ENCODE results near the gene RAPGEF4. TPM values are rescaled to one million over a fixed set of nuclear protein-coding genes. Genes with fewer than 3 reads are reported as not detected.

The RAPGEF4 gene
- total RNA-seq, 2 donors from 2014 or later: 10.9 to 12.9 TPM

DNA sequence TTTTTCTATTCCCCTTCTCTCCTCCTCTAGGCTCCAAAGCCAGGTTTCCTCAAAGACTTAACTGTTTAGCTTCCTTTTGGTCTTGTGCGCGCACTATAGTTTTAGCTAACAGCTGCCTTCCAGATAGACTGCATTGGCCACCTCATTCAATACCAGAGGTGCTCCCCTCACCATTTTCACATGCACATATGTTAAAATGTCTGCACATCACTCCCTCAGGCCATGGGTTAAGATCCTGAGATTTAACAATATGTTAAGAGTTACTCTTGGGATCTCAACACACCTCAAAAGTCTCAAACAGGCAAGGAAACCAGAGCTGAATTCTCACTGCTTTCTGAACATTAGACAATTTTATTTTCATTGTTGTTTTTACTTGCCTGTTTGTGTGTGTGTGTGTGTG is 259.2 kb downstream of the RAPGEF4 start:
- ATAC-seq (no peak), DNase-seq (no peak)
- intact Hi-C loops (cut with DNase I): no loop called here

DNA sequence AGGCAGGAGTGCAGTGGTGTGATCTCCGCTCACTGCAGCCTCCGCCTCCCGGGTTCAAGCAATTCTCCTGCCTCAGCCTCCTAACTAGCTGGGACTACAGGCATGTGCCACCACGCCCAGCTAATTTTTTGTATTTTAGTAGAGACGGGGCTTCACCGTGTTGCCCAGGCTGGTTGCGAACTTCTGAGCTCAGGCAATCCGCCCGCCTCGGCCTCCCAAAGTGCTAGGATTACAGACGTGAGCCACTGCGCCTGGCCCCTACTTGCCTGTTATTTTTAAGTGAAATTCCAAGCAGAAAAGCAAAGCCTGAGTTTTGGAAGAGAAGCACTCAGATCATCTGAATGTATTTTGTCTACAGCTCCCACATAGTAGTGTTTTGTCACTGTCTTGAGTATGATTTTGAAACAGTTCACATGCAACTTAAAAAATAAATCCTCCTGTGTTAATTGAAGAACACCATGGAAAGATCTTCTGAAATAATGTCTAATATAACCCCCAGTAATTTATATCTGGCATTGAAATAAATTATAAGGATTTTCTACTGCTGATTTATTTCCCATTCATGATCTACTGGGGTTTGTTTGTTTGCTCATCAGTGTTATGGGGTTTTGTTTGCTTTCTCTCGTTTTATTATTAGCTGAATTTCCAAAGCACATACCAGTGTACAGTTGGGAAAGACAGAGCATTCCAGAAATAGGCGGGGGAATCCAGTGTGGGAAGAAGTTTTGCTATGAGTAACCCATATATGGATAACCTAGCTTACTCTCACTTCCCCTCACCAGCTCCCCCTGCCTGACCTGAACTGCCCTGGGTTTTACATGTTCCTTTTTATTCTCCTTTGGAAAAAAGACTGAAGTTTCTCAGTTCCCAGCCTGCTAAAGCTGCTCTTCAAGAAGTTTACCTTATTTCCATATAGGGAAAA is 259.9 kb downstream of the RAPGEF4 start:
- ATAC-seq: peak; percentile 79 to 91
- intact Hi-C loops (cut with DNase I): no loop called here
- DNase-seq: no peak

DNA sequence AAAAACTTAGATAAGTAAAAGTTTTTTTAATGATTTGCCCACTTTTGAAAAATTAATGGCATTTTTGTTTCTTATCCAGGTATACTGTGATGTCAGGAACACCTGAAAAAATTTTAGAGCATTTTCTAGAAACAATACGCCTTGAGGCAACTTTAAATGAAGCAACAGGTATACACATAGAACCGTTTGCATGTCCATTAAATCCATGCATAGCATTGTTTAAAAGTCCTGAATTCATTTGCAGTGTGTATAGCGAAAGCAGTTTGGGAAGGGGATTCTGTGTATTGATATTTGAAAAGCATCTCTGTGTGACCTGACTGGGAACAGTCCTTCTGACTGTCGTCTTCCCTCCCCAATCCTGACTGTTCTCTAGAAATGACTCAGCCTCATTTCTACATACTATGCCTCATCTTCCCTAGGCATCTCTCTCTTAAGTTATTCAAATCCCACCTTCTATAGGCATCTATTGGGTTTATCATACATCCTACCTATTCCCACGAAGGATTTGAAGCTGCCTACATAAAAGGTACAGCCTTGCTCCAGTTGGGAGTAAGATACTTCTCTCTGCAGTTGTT is 260.8 kb downstream of the RAPGEF4 start:
- ATAC-seq (no peak), DNase-seq (no peak)
- intact Hi-C loops (cut with DNase I): no loop called here

DNA sequence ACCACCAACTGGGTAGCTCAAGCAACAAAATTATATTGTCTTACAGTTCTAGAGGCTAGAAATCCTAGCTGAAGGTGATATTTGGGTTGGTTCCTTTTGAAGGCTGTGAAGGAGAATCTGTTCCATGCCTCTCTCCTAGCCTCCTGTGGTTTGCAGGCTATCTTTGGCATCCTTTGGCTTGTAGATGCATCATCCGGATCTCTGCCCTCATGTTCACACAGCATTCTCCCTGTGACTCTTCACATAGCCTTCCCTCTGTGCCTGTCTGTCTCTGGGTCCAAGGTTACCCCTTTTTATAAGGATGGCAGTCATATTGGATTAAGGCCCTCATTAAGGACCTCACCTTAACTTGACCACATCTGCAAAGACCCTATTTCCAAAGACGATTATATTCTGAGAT is 261.4 kb downstream of the RAPGEF4 start:
- no peak for DNase-seq
- no peak for ATAC-seq
- intact Hi-C loops (cut with DNase I): no loop called here

DNA sequence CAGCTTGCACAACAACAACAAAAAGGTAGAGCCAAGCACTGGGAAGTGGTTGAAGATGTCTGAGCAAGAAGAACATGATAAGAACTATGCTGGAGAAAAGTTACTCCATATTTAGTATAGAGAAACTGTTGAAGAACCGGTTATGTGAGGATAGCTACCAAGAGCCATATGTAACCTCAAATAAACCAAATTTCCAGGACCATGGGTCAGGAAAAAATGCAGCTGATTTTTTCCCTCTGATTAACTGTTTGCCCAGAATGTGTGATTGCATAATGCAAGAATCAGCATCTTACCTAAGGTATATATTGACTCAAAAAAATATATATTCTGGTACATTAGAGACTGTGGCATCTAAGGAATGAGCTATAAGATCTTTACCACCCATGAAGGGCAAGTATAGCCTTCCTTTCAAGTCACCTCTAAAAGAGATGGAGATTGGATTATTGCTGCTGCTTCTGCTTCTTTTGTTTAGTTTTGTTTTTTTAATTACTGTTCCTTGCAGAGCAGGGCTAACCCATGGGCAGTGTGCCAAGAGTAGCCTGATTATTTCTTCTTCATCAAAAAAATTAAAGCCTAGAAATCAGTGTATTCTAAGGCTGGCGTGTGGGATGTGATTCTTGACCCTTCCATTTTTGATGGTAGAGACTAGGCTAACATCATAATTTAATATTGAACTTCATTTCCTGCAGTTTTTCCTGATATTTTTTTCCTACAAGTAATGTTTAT is 263.1 kb downstream of the RAPGEF4 start:
- intact Hi-C loops (cut with DNase I): no loop called here
- DNase-seq (no peak), ATAC-seq (no peak)

DNA sequence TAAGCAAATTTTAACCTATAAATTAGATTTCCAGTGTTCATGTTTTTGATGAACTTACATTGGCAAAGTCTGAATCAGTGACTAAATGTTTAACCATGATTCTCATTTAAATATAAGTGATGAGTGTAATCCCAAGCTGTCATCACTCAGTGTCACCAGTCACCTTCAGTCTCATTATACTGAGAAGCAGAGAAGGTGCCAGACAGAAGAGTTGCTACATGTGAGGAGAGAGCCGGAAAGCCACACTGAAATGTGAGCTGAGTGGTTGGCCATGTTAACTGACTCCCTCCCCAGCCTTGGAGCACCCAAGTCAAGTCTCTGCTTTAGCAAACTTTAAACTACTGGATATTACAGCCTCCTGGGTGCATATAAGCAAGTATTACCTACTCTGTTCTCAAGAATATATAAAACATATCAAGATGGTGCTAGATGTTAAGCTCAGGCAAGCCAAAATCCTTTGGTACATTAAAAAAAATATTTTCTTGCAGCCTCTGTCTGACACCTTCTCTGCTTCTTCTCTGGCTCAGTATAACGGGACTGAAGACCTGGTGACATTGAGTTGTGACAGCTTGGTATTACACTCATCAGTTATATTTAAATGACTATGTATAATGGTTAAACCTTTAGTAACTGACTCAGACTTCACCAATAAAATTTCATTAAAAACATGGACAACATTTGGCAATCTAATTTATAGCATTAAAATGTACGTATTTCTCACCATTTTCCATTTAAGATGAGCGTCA is 264.2 kb downstream of the RAPGEF4 start:
- ATAC-seq: peak; percentile 87 to 88
- no peak for DNase-seq
- intact Hi-C loops (cut with DNase I): no loop called here

DNA sequence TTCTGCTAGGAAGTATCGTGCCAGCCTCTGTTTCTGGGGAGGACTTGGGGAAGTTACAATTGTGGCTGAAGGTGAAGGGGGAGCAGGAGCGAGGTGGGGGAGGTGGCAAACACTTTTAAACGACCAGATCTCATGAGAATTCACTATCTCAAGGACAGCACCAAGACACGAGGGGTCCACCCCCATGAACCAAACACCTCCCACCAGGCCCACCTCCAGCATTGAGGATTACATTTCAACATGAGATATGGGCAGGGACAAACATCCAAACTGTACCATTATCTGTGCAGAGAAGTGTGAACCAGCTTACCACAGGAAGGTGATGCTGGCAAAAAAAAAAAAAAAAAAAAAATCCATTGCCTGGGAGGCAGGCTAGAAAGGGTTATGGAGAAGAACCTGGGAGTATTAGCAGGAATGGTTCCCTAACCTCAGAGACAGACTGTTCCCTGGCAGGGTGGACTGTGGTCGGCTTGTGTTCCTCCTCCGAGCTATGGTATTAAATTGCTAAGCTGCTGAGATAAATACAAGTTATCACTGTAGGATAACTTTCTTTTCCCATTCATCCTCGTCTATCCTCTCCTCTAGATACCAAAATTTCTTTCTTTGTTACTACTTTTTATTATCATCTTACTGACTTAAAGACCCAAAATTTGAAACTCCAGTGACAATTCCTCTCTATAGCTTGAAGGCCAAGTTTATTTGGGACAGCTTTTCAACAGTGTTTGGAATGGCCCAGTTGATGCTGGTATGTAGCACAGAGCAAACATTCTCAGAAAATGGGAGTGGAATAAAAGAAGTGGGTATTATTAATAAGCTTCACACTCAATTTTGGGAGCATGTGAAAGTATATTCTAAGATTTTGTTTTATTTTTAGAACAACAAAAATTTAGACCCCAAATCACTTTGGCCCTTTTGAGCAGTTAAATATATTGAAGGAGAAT is 266.3 kb downstream of the RAPGEF4 start:
- intact Hi-C loops (cut with DNase I): no loop called here
- no peak for DNase-seq
- no peak for ATAC-seq

DNA sequence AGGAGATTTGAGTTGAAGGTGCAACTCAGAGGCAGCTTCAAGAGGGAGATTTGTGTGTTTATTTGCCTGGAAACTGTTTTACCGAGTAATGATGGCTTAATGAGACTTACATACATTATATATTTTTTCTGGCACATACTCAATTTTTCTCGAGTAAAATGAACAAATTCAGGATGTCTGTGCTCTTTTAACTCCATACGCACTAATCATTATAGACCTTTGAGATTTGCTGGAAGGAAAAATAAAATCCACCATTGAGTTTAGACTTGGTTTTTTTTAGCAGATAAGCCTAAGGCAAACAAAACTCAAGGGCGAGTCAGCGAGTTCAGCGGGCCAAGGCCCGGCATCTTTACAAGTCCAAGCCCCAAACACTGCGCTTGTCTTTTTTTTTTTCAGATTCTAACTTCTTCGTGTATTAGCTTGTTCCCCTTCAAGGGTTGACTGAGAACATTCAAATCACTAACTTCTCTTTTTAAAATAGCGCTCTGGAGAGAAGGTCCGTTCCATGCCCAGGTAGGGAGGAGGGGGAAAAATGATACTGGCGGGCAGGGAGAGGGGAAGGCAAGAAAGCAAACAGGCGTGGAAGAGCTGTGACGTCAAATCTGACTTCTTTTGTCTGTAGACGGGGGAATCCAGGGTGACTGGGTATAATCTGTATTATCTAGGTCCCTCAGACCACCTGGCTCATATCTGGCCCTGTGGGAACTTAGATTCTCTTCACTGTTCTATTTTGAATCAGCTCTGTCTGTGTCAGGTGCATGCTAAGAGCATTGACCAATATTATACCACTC is 267.3 kb downstream of the RAPGEF4 start:
- ATAC-seq (no peak), DNase-seq (no peak)
- intact Hi-C loops (cut with DNase I): no loop called here

DNA sequence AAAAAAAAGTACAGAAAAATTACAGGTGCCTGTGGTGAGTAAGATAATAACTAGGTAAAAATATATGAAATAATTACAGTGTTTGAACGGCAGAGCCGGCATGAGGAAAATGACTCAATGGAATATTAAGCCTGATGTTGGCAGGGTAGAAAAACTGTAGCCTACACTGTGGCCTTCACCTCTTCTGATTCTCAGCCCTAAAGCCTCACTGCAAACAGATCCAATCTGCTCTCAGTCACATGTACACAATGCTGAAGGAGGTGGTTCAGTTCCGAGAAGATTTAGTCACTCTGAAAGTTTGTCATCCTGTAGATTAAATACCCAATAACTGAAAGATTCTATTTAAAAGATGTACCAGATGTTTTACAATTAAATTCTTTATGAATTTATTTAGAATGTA is 273.1 kb downstream of the RAPGEF4 start:
- ATAC-seq (no peak), DNase-seq (no peak)
- intact Hi-C loops (cut with DNase I): no loop called here

DNA sequence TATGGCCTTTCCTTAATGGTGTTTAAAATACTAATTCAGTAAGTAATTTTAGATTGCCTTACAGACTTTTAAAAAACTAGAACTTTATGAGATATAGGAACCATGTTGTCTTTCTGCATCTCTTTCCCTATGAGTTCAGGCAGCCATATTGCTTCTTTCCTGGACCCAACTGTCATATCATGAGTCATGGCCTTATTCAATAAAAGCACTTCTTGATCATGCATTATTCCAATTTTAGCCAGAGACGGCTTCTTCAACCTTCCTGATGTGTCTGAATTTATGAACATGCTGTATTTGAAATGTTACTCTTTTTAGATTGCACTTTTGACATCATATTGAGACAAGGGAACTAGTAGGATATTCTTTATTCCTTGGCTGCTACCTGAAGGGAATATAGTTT is 274.6 kb downstream of the RAPGEF4 start:
- intact Hi-C loops (cut with DNase I): no loop called here
- ATAC-seq (no peak), DNase-seq (no peak)

DNA sequence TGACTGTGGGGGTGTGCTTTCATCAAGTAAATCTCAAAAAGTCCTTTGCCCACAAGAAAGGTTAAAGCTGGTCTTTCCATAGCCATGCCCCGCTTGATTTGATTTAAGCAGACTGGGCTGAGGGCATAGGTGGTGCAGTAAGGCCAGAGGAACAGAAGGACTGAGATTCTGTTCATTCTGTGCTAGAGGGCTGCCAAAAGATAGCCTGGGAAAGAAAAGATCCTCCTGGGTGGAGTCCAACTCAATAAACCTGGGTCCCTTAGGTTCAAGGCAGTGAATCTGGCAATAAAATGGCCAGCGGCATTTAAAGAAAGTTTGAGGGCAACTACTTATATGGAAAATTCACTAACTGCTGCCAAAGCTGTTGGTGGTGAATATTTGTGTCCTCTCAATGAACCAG is 280.8 kb downstream of the RAPGEF4 start:
- ATAC-seq (no peak), DNase-seq (no peak)
- intact Hi-C loops (cut with DNase I): no loop called here

DNA sequence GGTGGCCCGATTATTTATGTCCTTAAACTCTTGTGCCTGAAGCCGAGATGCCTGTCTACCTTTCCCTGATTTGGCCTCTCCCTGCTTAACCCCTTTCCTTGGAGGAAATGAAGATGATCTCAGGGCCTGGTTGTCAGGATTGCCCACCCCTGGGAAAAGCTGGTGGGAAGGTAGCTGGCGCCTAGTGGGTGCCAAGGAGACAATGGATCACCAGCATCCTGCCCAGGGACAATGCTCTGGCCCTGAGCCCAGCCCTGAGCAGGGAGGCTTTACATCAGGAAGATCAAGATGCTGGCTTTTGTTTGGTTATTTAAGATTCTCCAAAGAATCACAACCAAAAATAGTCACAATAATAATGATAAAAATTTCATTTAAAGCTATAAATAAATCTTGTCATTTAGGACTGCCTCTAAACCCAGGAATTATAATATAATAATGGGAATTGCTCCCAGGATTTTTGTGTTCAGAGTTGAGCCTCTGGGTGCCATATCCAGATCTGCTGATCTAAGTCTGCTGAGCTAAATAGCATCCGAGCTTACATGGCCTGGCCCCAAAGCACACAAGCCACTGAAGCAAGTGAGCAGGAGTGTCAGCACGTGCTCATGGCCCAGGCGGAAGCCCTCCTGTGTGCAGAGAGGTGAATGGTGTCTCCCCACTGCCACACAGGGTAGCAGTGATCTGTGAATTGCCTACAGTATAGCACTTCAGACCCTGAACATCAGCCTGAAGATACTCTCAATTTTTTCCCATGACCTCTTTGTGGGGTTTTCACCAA is 282.2 kb downstream of the RAPGEF4 start:
- ATAC-seq (no peak), DNase-seq (no peak)
- intact Hi-C loops (cut with DNase I): no loop called here

DNA sequence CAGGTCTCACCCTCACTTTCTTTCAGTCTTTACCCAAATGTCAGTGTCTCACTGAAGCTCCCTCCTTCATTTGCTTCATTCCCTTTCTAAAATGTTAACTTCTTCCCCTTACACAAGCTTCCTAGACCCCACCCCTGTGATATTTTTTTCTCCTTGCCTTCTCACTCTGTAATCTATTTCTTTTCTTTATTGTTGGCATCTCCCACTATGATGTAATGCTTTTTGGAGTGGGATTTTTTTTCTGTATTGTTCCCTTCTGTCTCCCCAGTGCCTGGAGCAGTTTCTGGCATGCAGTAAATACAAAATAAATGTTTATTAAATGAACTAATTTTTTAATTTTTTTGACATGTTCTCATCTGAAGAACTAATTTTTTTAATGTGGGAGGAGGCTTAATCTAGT is 284.1 kb downstream of the RAPGEF4 start:
- intact Hi-C loops (cut with DNase I): loop anchor here (2.0 to 10.0 kb wide), 2 partner anchors 41 to 45 kb away; no protein-coding TSS in a partner anchor
- ATAC-seq: no peak
- no peak for DNase-seq

DNA sequence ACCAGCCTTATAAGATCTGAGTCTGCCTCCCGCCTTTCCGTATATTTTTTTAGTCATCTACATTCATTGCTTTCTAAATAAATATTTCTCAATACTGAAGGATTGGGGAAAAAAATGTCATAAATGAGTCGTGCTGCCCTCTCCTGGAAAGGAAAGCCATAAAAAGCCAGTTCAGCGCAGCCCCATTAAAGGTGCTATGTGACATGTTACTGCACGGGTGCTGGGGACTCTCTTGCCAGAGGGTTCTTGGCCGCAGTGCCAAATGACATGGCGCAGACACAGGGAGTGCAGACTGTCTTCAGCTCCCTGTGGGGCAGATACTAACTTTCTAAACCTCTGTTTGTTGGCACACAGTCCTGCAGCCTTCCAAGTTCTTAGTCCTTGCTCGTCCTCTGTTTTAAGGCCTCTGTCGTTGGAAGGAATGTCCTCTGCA is 286.3 kb downstream of the RAPGEF4 start:
- DNase-seq: peak; percentile 50
- intact Hi-C loops (cut with DNase I): loop anchor here (2.0 to 10.0 kb wide), 2 partner anchors 43 to 47 kb away; no protein-coding TSS in a partner anchor
- peak; percentile 82 to 93 for ATAC-seq

DNA sequence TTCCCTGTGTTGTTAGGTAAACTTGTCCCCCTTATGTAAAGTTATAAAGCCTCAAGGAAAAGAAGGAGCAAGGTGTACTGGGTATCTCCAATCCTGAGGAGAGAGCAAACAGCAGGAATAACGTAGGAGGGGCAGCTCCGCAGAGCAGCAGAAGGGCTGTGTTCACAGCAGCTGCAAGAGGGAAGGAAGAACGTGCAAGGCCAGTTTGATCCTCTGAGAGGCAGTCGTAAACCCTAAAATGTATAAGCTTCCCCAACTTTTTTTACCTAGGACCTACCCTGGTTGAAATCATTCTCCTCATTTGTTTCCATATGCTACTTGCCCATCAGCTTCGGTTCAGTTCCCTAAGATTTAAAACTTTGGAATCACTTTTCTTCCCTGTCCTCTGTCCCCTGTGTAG is 288.1 kb downstream of the RAPGEF4 start:
- intact Hi-C loops (cut with DNase I): loop anchor here in 1 of 2 donors (10.0 kb wide), 1 partner anchor 49 kb away; no protein-coding TSS in a partner anchor
- ATAC-seq (no peak), DNase-seq (no peak)

DNA sequence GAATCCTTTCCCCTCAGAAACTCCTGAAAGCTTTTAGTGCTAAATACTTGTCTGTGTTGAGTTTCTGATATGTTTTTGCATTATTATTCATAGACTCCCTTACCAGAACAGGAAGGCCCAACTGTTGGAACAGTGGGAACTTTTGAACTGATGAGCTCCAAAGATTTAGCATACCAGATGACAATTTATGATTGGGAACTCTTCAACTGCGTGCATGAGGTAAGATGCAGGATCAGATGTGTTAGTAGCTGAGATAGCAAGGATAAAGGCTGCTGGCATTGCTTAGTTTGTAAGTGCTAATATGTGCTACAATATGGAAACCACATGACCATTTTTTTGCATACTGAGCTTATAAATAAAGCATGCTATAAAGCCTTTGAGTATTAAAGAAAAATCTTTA is 290.8 kb downstream of the RAPGEF4 start:
- no peak for ATAC-seq
- no peak for DNase-seq
- intact Hi-C loops (cut with DNase I): loop anchor here in 1 of 2 donors (2.0 to 10.0 kb wide), 3 partner anchors 51 to 184 kb away; partner anchors contain the start of gene MAP3K20

All from left cardiac atrium (tissue), 4 donors.